HepG2 (cell line): Measurements from ENCODE around the gene SUPT6H. TPM values are rescaled to one million over a fixed set of nuclear protein-coding genes. Genes with fewer than 3 reads are reported as not detected.

Experiments
- BCL3 ChIP-seq: sonication (generic); formaldehyde crosslinking; IDR thresholded peaks from 2 replicates; pipeline ENCODE4 v1.5.1; 2020; ENCODE audit warnings: mild to moderate bottlenecking, missing genetic modification reagents, moderate library complexity
- DMAP1 ChIP-seq: IDR thresholded peaks from 2 replicates; pipeline ENCODE4 v1.6.1; 2016
- KDM6A ChIP-seq: IDR thresholded peaks from 2 replicates; pipeline ENCODE4 v1.6.1; 2016; ENCODE audit warnings: low read depth
- MAX ChIP-seq: IDR thresholded peaks from 2 replicates; pipeline ENCODE4 v1.6.1; 2012; ENCODE audit warnings: inconsistent platforms
- MLLT10 ChIP-seq: sonication (generic); formaldehyde crosslinking; IDR thresholded peaks from 2 replicates; pipeline ENCODE4 v1.4.0; 2020; ENCODE audit warnings: missing genetic modification reagents
- NFE2L2 ChIP-seq: fragments of 150-350 bp; IDR thresholded peaks from 2 replicates; pipeline ENCODE4 v1.6.1; 2014; ENCODE audit warnings: low read length
- NR1H2 ChIP-seq: sonication (generic); formaldehyde crosslinking; IDR thresholded peaks from 2 replicates; pipeline ENCODE4 v1.8.1; 2022; ENCODE audit warnings: low read depth, missing genetic modification reagents, borderline replicate concordance
- NR2F2 ChIP-seq: IDR thresholded peaks from 2 replicates; pipeline ENCODE4 v1.6.1; 2012; ENCODE audit warnings: low read depth, inconsistent platforms, borderline replicate concordance
- PHF8 ChIP-seq: sonication (generic); formaldehyde crosslinking; IDR thresholded peaks from 2 replicates; pipeline ENCODE4 v1.5.0; 2020; ENCODE audit warnings: missing genetic modification reagents
- SNAI1 ChIP-seq: sonication (generic); formaldehyde crosslinking; IDR thresholded peaks from 2 replicates; pipeline ENCODE4 v1.5.0; 2020; ENCODE audit warnings: mild to moderate bottlenecking, missing genetic modification reagents, borderline replicate concordance
- THYN1 ChIP-seq: sonication (generic); formaldehyde crosslinking; IDR thresholded peaks from 2 replicates; pipeline ENCODE4 v1.8.1; 2023; ENCODE audit warnings: low read depth, mild to moderate bottlenecking, moderate library complexity, missing genetic modification reagents, borderline replicate concordance
- UBTF ChIP-seq: sonication (generic); formaldehyde crosslinking; IDR thresholded peaks from 2 replicates; pipeline ENCODE4 v1.4.0; 2020; ENCODE audit warnings: mild to moderate bottlenecking, missing genetic modification reagents
- ZBTB3 ChIP-seq: sonication (generic); formaldehyde crosslinking; IDR thresholded peaks from 2 replicates; pipeline ENCODE4 v1.4.0; 2020; ENCODE audit warnings: low read depth, mild to moderate bottlenecking, moderate library complexity, missing genetic modification reagents, borderline replicate concordance
- ZFP62 ChIP-seq: sonication (generic); formaldehyde crosslinking; IDR thresholded peaks from 2 replicates; pipeline ENCODE4 v1.4.0; 2020; ENCODE audit warnings: missing genetic modification reagents
- ZFYVE20 ChIP-seq: sonication (generic); formaldehyde crosslinking; IDR thresholded peaks from 2 replicates; pipeline ENCODE4 v1.8.0; 2023; ENCODE audit warnings: low read depth, mild to moderate bottlenecking, moderate library complexity, missing genetic modification reagents, borderline replicate concordance
- ZNF136 ChIP-seq: sonication (generic); formaldehyde crosslinking; IDR thresholded peaks from 2 replicates; pipeline ENCODE4 v1.8.1; 2022; ENCODE audit warnings: low read depth, mild to moderate bottlenecking, moderate library complexity, missing genetic modification reagents
- ZNF296 ChIP-seq: sonication (generic); formaldehyde crosslinking; conservative IDR thresholded peaks from 2 replicates; pipeline ENCODE4 v1.5.0; 2020; ENCODE audit warnings: mild to moderate bottlenecking, missing genetic modification reagents
- ZNF317 ChIP-seq: sonication (generic); formaldehyde crosslinking; IDR thresholded peaks from 2 replicates; pipeline ENCODE4 v1.5.0; 2020; ENCODE audit warnings: mild to moderate bottlenecking, missing genetic modification reagents
- ZNF567 ChIP-seq: sonication (generic); formaldehyde crosslinking; IDR thresholded peaks from 2 replicates; pipeline ENCODE4 v1.8.1; 2023; ENCODE audit warnings: mild to moderate bottlenecking, missing genetic modification reagents, borderline replicate concordance
- polyA plus RNA-seq, 8 experiments: library from polyadenylated mRNA; depleted of rRNA in 3 of 8; stranded (reverse) in 7 of 8; unstranded in 1 of 8; fragments of >200 nt; fragmentation: Illumina TruSeq in 4 of 8; extraction: Trizol in 4 of 8; gene quantifications; 2 replicates each; pipeline versions ENCODE4 v1.2.1 to v1.2.3, GENCODE V29; 2011 to 2016; ENCODE audit warnings: low read depth in 4 of 8, missing spikeins in 1 of 8, mixed read lengths in 1 of 8; ENCODE audit not compliant: insufficient read depth in 1 of 8
- total RNA-seq, 5 experiments: library from RNA; depleted of rRNA; stranded (reverse); fragments of >200 nt; fragmentation: Illumina TruSeq; extraction: Trizol; gene quantifications; 2 replicates each; pipeline ENCODE4 v1.2.3, GENCODE V29; 2016; ENCODE audit warnings: low read depth in 1 of 5
- TF ChIP-seq, protein P1 (sequence below), 2 experiments: sonication (generic) in 1 of 2; formaldehyde crosslinking in 1 of 2; IDR thresholded peaks; 2 replicates each; pipeline versions ENCODE4 v1.4.0 to v1.6.1; 2016 to 2020; ENCODE audit warnings: borderline replicate concordance in 1 of 2, low read depth in 1 of 2, mild to moderate bottlenecking in 1 of 2, missing genetic modification reagents in 1 of 2

SUPT6H gene
- total and polyA plus RNA-seq, 2 of the 13 experiments (the other 11 are each of a cell fraction or from before 2014, with no cell fraction given), result 32.7 to 39.9 TPM

DNA sequence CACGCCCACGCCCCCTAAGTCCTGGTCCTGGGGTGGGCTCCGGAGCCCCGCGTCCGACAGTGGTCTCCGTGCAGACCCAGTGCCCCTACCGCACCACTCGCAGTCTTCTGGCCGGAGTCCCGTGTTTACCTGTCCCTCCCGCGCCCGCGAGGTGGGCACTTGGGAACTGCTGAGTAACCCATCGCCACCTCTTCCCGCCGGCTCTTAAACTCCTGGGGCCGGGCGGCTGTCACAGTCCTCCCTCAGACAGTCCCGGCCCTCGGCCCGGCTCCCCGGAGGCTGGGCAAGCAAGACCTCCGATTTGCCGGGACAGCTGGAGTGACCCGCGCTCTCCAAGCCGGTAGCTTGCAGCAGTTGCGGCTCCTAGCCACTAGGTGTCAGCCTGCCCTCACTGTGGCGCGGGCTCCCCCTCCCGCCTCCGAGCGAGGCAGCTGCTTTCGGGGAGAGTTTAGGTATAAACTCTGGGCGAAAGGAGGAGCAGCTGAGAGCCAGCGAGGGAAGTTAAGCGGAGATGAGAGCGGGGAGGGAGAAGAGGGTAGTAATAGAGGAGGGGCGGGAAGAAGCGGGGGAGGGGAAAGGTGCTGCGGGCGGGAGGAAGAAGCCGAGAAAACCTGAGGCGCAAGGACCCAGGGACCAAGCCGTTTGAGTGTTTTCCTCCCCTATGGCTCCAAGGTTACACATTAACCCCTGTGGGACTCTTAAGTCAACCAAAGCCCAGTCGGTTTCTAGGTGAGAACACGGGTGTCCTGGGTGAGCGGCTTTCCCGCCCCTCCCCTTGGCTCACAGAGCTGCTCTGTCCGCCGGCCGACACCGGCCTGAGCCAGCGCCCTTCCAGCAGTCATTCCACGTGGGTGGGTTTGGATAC, 64.9 kb downstream of the SUPT6H start (continued):
- TF ChIP-seq ZFYVE20 (CRISPR knock-in tag), result no peak; the same call in 1 of the 2 replicates
- peak; percentile 29; the same call in 1 of the 2 replicates for TF ChIP-seq SNAI1
- TF ChIP-seq PHF8 (CRISPR knock-in tag), result no peak; the same call in 1 of the 2 replicates
- TF ChIP-seq NFE2L2, result no peak
- TF ChIP-seq NR1H2 (CRISPR knock-in tag), result no peak
- TF ChIP-seq KDM6A, result no peak
- TF ChIP-seq THYN1 (CRISPR knock-in tag), result no peak
- TF ChIP-seq ZFP62, result no peak
- TF ChIP-seq, protein P1, sequence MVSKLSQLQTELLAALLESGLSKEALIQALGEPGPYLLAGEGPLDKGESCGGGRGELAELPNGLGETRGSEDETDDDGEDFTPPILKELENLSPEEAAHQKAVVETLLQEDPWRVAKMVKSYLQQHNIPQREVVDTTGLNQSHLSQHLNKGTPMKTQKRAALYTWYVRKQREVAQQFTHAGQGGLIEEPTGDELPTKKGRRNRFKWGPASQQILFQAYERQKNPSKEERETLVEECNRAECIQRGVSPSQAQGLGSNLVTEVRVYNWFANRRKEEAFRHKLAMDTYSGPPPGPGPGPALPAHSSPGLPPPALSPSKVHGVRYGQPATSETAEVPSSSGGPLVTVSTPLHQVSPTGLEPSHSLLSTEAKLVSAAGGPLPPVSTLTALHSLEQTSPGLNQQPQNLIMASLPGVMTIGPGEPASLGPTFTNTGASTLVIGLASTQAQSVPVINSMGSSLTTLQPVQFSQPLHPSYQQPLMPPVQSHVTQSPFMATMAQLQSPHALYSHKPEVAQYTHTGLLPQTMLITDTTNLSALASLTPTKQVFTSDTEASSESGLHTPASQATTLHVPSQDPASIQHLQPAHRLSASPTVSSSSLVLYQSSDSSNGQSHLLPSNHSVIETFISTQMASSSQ (IDR thresholded peaks at IDR 0.05; ENCODE audit: low read depth), result peak; percentile 90
- TF ChIP-seq, protein P1 (CRISPR knock-in tag; IDR thresholded peaks at IDR 0.05; ENCODE audit: borderline replicate concordance), result peak; percentile 94
- TF ChIP-seq ZNF567 (CRISPR knock-in tag), result 0 out of 2 replicates have a peak, but pooled peaks have one; percentile 5
- peak; percentile 89 for TF ChIP-seq MAX
- peak; percentile 81 for TF ChIP-seq UBTF
- TF ChIP-seq ZNF296 (CRISPR knock-in tag), result no peak
- TF ChIP-seq ZNF136, result no peak
- TF ChIP-seq MLLT10 (CRISPR knock-in tag), result no peak
- no peak for TF ChIP-seq DMAP1
- 0 out of 2 replicates have a peak, but pooled peaks have one; percentile 48 for TF ChIP-seq BCL3
- TF ChIP-seq NR2F2, result no peak
- no peak for TF ChIP-seq ZNF317
- no peak for TF ChIP-seq ZBTB3
